Peyer's patch (tissue), 4 donors: ENCODE data around the gene GPR180. TPM values are rescaled to one million over a fixed set of nuclear protein-coding genes. Genes with fewer than 3 reads are reported as not detected.
A peak's percentile ranks its signal among the peaks of the same experiment; 100 is the strongest.

Experiments used
- DNase-seq, 3 donors: peaks; one replicate each; pipeline ENCODE4 v3.0.0-alpha.2; 2017 to 2019
- H3K27ac ChIP-seq, 4 donors: fragments of 200-600 bp; sonication (generic); one replicate each; pipeline ENCODE4 v1.5.1; 2016 to 2019
- H3K27me3 ChIP-seq, 2 donors: fragments of 200-600 bp; sonication (generic); one replicate each; pipeline ENCODE4 v1.5.1; 2019
- H3K36me3 ChIP-seq, 3 donors: fragments of 200-600 bp; sonication (generic); one replicate each; pipeline ENCODE4 v1.5.1; 2016 to 2019
- H3K4me1 ChIP-seq, 4 donors: fragments of 200-600 bp; sonication (generic); one replicate each; pipeline ENCODE4 v1.5.1; 2016 to 2019
- H3K4me3 ChIP-seq, 4 donors: fragments of 200-600 bp; sonication (generic); 1 replicate in 3 of 4; 2 replicates in 1 of 4; pipeline ENCODE4 v1.5.1; 2016 to 2019; ENCODE audit warnings: mild to moderate bottlenecking in 1 of 4
- H3K9me3 ChIP-seq, 4 donors: fragments of 200-600 bp; sonication (generic); one replicate each; pipeline ENCODE4 v1.5.1; 2016 to 2019; ENCODE audit warnings: mild to moderate bottlenecking in 1 of 4
- CTCF ChIP-seq, 6 experiments: fragments of 450-650 bp in 4 of 6; fragments of 200-600 bp in 2 of 6; sonication (generic) in 1 of 6; IDR thresholded peaks; one replicate each; pipeline ENCODE4 v1.5.1; 2017 to 2019; ENCODE audit warnings: antibody characterized with exemption in 6 of 6, mild to moderate bottlenecking in 3 of 6, moderate library complexity in 1 of 6
- POLR2A ChIP-seq, 2 donors: fragments of 450-650 bp; IDR thresholded peaks; one replicate each; pipeline ENCODE4 v1.5.1; 2017; ENCODE audit warnings: antibody characterized with exemption in 2 of 2, mild to moderate bottlenecking in 2 of 2, moderate library complexity in 2 of 2
- total RNA-seq, 4 donors: library from RNA; depleted of rRNA; stranded (reverse); fragments of >200 nt; gene quantifications; one replicate each; pipeline ENCODE4 v1.1.0, GENCODE V29; 2016

The GPR180 gene
- total RNA-seq, 4 donors from 2014 or later = 1.8 to 5.0 (median 3.5) TPM

DNA sequence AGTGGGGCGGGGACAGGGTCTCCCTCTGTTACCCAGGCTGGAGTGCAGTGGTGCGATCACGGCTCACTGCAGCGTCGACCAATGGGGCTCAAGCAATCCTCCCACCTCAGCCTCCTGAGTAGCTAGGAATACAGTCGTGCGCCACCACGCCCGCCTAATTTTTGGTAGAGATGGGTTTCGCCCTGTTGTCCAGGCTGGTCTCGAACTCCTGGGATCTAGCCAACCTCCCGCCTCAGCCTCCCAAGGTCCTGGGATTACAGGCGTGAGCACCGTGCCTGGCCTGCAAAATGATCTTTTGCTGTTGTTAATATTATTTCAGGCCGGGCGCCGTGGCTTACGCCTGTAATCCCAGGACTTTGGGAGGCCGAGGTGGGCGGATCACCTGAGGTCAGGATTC, 5.1 kb upstream of the GPR180 start:
- DNase-seq = no peak
- TF ChIP-seq CTCF (IDR thresholded peaks at IDR 0.05) = no peak
- TF ChIP-seq POLR2A (IDR thresholded peaks at IDR 0.05) = no peak

DNA sequence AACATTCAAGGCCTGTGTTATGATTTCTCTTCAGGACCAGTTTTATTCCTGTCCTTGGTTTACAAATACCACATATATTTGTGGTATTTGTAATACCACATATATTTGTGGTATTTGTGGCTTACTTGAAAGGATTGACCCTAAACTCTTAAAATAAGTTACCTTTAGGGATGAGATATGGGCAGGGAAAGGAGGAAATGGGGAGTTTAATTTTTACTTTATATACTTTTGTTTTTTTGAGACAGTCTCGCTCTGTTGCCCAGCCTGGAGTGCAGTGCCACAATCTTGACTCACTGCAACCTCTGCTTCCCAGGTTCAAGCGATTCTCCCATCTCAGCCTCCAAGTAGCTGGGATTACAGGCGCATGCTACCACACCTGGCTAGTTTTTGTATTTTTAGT, 3.4 kb upstream of the GPR180 start:
- H3K9me3 ChIP-seq = no peaks in the 10 kb centered on the region
- H3K27me3 ChIP-seq = no peaks in the 10 kb centered on the region
- H3K36me3 ChIP-seq = no peaks in the 10 kb centered on the region
- no peak for DNase-seq
- TF ChIP-seq CTCF (IDR thresholded peaks at IDR 0.05) (no peak), POLR2A (IDR thresholded peaks at IDR 0.05) (no peak)
- no peak overlapping the region for H3K4me3 ChIP-seq
- H3K4me1 ChIP-seq = peaks cover 0 to 23% (median 4%) of the 10 kb centered on the region in 4 donors
- H3K27ac ChIP-seq = no peak overlapping the region

More for the DNA sequence above, 5.1 kb upstream of the GPR180 start:
- Histone ChIP-seq H3K27ac (peak overlapping the region in 2 of 4 donors; percentile 74 to 78), H3K27me3 (no peaks in the 10 kb centered on the region), H3K4me3 (peak overlapping the region; percentile 71 to 96 (median 78)), H3K36me3 (peaks cover 0 to 12% (median 0%) of the 10 kb centered on the region in 3 donors), H3K9me3 (no peaks in the 10 kb centered on the region), H3K4me1 (peaks cover 0 to 16% (median 4%) of the 10 kb centered on the region in 4 donors)

- Histone ChIP-seq H3K27me3 (no peaks in the 10 kb centered on the region), H3K4me1 (peaks cover 0 to 11% (median 3%) of the 10 kb centered on the region in 4 donors), H3K4me3 (no peak overlapping the region), H3K27ac (no peak overlapping the region), H3K9me3 (no peaks in the 10 kb centered on the region), H3K36me3 (no peaks in the 10 kb centered on the region)
- TF ChIP-seq POLR2A (IDR thresholded peaks at IDR 0.05) (no peak), CTCF (IDR thresholded peaks at IDR 0.05) (no peak)
- DNase-seq = no peak
Observed at GRCh38 chr13:94599877-94600276, 1.8 kb upstream of the GPR180 start.

DNA sequence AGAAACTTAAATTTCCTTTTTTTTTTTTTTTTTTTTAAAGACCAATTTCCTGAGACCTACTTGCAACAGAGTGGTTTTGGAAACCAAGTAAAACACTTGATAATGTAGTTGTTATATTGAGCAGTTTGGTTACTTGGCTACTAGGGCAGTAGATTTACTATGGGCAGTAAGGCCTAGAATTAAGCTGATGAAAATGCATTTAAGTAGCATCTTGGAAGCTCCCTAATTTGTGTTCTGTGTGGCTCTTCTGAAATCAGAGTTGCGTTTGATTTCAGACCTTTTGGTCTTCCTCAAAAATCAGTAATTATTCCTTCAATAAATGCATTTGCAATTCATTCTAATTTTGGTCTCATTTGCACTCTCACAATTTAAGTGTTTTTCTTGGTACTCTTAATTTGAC, 810 bp downstream of the GPR180 start:
- DNase-seq = no peak
- Histone ChIP-seq H3K27ac (peak overlapping the region in 2 of 4 donors; percentile 66 to 92), H3K9me3 (no peaks in the 10 kb centered on the region), H3K4me1 (peaks cover 0 to 7% (median 0%) of the 10 kb centered on the region in 4 donors), H3K4me3 (peak overlapping the region; percentile 68 to 95 (median 86)), H3K36me3 (peaks cover 0 to 5% (median 0%) of the 10 kb centered on the region in 3 donors), H3K27me3 (no peaks in the 10 kb centered on the region)
- TF ChIP-seq POLR2A (IDR thresholded peaks at IDR 0.05) (no peak), CTCF (IDR thresholded peaks at IDR 0.05) (no peak)

- no peak for DNase-seq
- H3K27me3 ChIP-seq = no peaks in the 10 kb centered on the region
- no peak for TF ChIP-seq POLR2A (IDR thresholded peaks at IDR 0.05)
- no peak for TF ChIP-seq CTCF (IDR thresholded peaks at IDR 0.05)
- H3K36me3 ChIP-seq = peaks cover 0 to 5% (median 0%) of the 10 kb centered on the region in 3 donors
- H3K27ac ChIP-seq = no peak overlapping the region
- peaks cover 0 to 7% (median 0%) of the 10 kb centered on the region in 4 donors for H3K4me1 ChIP-seq
- no peaks in the 10 kb centered on the region for H3K9me3 ChIP-seq
- no peak overlapping the region for H3K4me3 ChIP-seq
Observed at GRCh38 chr13:94607056-94607455, 5.4 kb downstream of the GPR180 start.

DNA sequence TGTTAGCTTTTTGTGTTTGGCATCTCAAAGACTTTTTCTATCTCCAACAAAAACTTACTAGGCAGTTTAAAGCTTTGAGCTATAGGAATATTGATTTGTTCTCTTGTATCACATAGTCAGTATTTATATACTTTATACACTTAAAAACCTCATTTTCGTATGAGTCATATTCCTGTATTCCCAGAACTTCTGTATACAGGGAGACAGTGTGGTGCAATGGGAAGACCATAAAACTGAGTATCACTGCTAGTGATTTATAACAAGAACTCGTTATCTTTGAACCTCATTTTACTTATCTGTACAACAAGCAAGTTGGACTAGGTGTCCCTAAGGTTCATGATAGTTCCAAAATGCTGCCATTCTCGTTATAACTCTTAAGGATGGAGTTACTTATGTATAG, 6.3 kb downstream of the GPR180 start:
- Histone ChIP-seq H3K4me1 (peaks cover 0 to 2% (median 0%) of the 10 kb centered on the region in 4 donors), H3K9me3 (no peaks in the 10 kb centered on the region), H3K4me3 (no peak overlapping the region), H3K27ac (no peak overlapping the region), H3K36me3 (peaks cover 0 to 5% (median 0%) of the 10 kb centered on the region in 3 donors), H3K27me3 (no peaks in the 10 kb centered on the region)
- TF ChIP-seq POLR2A (IDR thresholded peaks at IDR 0.05) = no peak
- no peak for TF ChIP-seq CTCF (IDR thresholded peaks at IDR 0.05)
- no peak for DNase-seq
